H1 (cell line): ENCODE data around the gene MYBPC2. TPM values are rescaled to one million over a fixed set of nuclear protein-coding genes. Genes with fewer than 3 reads are reported as not detected.

Experiments
- CTCF ChIP-seq, 3 experiments: IDR thresholded peaks; 1 replicate in 2 of 3; 2 replicates in 1 of 3; pipeline versions ENCODE4 v1.5.1 to v1.6.1; 2011; ENCODE audit warnings: low read length in 3 of 3, mild to moderate bottlenecking in 3 of 3, inconsistent platforms in 2 of 3, low read depth in 1 of 3, moderate library complexity in 1 of 3; ENCODE audit not compliant: insufficient read depth in 1 of 3; ENCODE audit errors: control extremely low read depth in 1 of 3
- polyA plus RNA-seq, 7 experiments: library from polyadenylated mRNA; depleted of rRNA in 3 of 7; stranded (reverse) in 5 of 7; unstranded in 2 of 7; fragments of >200 nt in 5 of 7; fragments of 200-250 nt in 2 of 7; gene quantifications; 1 replicate in 5 of 7; 2 replicates in 1 of 7; 4 replicates in 1 of 7; pipeline versions ENCODE4 v1.2.1 to v1.2.3, GENCODE V29; 2011 to 2013; ENCODE audit warnings: missing spikeins in 2 of 7, mixed read lengths in 2 of 7
- total RNA-seq: library from RNA; stranded (reverse); fragmentation: NEBNext Ultra II Directional; extraction: Animal tissue kit (Norgen Biotek cat#: 25700); gene quantifications from 2 replicates; pipeline ENCODE4 v1.2.1, GENCODE V29; 2021

MYBPC2 gene
- total and polyA plus RNA-seq, 2 of the 8 experiments (the other 6 are each of a cell fraction or from before 2014, with no cell fraction given): 1.8 to 3.1 TPM

- no peak for TF ChIP-seq CTCF (IDR thresholded peaks at IDR 0.05; ENCODE audit: control extremely low read depth in 1 of 3, insufficient read depth in 1 of 3, low read depth in 1 of 3, low read length in 3 of 3)
- TF ChIP-seq, all 59 proteins: peak for 0
These were observed 82.5 kb downstream of the MYBPC2 start (continued) for GRCh38 chr19:50515168-50515561.

Other genes starting within 250 kb of the MYBPC2 start
- 25.7 and 28.6 TPM in 2 replicates for gene MYH14, start 229.3 kb upstream of the MYBPC2 start, total RNA-seq
- gene MYH14, start 229.3 kb upstream of the MYBPC2 start, polyA plus RNA-seq (2011; rRNA removed): 17.3 and 25.3 TPM in 2 replicates
- gene KCNC3, start 103.5 kb upstream of the MYBPC2 start, total RNA-seq: 7.2 and 8.5 TPM in 2 replicates
- 3.9 and 6.3 TPM in 2 replicates for gene KCNC3, start 103.5 kb upstream of the MYBPC2 start, polyA plus RNA-seq (2011; rRNA removed)
- 0.71 and 1.1 TPM in 2 replicates for gene NAPSA, start 67.3 kb upstream of the MYBPC2 start, total RNA-seq
- 0.73 and 0.93 TPM in 2 replicates for gene NAPSA, start 67.3 kb upstream of the MYBPC2 start, polyA plus RNA-seq (2011; rRNA removed)
- gene NR1H2, start 56.4 kb upstream of the MYBPC2 start, total RNA-seq: 40.3 and 41.4 TPM in 2 replicates
- gene NR1H2, start 56.4 kb upstream of the MYBPC2 start, polyA plus RNA-seq (2011; rRNA removed): 47.5 and 61.5 TPM in 2 replicates
- 141 and 149 TPM in 2 replicates for gene POLD1, start 48.5 kb upstream of the MYBPC2 start, total RNA-seq
- gene POLD1, start 48.5 kb upstream of the MYBPC2 start, polyA plus RNA-seq (2011; rRNA removed): 142 and 191 TPM in 2 replicates
- gene SPIB, start 14.0 kb upstream of the MYBPC2 start, total RNA-seq: 9.6 and 11.1 TPM in 2 replicates
- gene SPIB, start 14.0 kb upstream of the MYBPC2 start, polyA plus RNA-seq (2011; rRNA removed): 11.8 and 17.4 TPM in 2 replicates
- 103 and 105 TPM in 2 replicates for gene EMC10, start 43.6 kb downstream of the MYBPC2 start, total RNA-seq
- gene EMC10, start 43.6 kb downstream of the MYBPC2 start, polyA plus RNA-seq (2011; rRNA removed): 77.6 and 107 TPM in 2 replicates
- 8.1 and 9.1 TPM in 2 replicates for gene GARIN5A, start 44.0 kb downstream of the MYBPC2 start, total RNA-seq
- 18.5 and 31.5 TPM in 2 replicates for gene GARIN5A, start 44.0 kb downstream of the MYBPC2 start, polyA plus RNA-seq (2011; rRNA removed)
- gene JOSD2, start 78.3 kb downstream of the MYBPC2 start, total RNA-seq: 1.9 and 3.6 TPM in 2 replicates
- 5.6 and 6.6 TPM in 2 replicates for gene JOSD2, start 78.3 kb downstream of the MYBPC2 start, polyA plus RNA-seq (2011; rRNA removed)
- gene ASPDH, start 81.0 kb downstream of the MYBPC2 start, total RNA-seq: not detected in 2 replicates
- gene ASPDH, start 81.0 kb downstream of the MYBPC2 start, polyA plus RNA-seq (2011; rRNA removed): not detected in 2 replicates
- 11.5 and 13.4 TPM in 2 replicates for gene LRRC4B, start 135.5 kb downstream of the MYBPC2 start, total RNA-seq
- gene LRRC4B, start 135.5 kb downstream of the MYBPC2 start, polyA plus RNA-seq (2011; rRNA removed): 20.8 and 21.2 TPM in 2 replicates
- 13.9 and 17.3 TPM in 2 replicates for gene SYT3, start 207.0 kb downstream of the MYBPC2 start, total RNA-seq
- 6.7 and 12.7 TPM in 2 replicates for gene SYT3, start 207.0 kb downstream of the MYBPC2 start, polyA plus RNA-seq (2011; rRNA removed)
- gene C19orf81, start 216.6 kb downstream of the MYBPC2 start, total RNA-seq: 11.7 and 14.2 TPM in 2 replicates
- 13.0 and 22.0 TPM in 2 replicates for gene C19orf81, start 216.6 kb downstream of the MYBPC2 start, polyA plus RNA-seq (2011; rRNA removed)